Effector memory CD8-positive, alpha-beta T cell (primary cell): Measurements from ENCODE around the gene MXD1.

Source experiments
- ATAC-seq: fragments of 150-1000 bp; cut with Tn5 transposase; replicated peaks from 2 replicates; pipeline ENCODE4 v1.10.0; 2021; ENCODE audit warnings: mild to moderate bottlenecking, moderate library complexity
- DNase-seq, 3 experiments: peaks; one replicate each; pipeline ENCODE4 v3.0.0; 2021
- H3K27ac Mint-ChIP-seq, 2 donors: one replicate each; pipeline ENCODE4 v1.8.0; 2022; ENCODE audit warnings: mild to moderate bottlenecking in 2 of 2, mixed read lengths in 2 of 2, moderate library complexity in 2 of 2
- H3K27me3 Mint-ChIP-seq, 2 donors: one replicate each; pipeline ENCODE4 v1.8.0; 2022; ENCODE audit warnings: mixed read lengths in 2 of 2
- H3K36me3 Mint-ChIP-seq: one replicate; pipeline ENCODE4 v1.8.0; 2022; ENCODE audit warnings: mild to moderate bottlenecking, moderate library complexity, mixed read lengths; ENCODE audit not compliant: insufficient read depth
- H3K4me1 Mint-ChIP-seq, 2 donors: one replicate each; pipeline ENCODE4 v1.8.0; 2022; ENCODE audit warnings: low read depth in 2 of 2, mixed read lengths in 2 of 2
- H3K4me3 Mint-ChIP-seq, 2 donors: one replicate each; pipeline ENCODE4 v1.8.0; 2022; ENCODE audit warnings: mild to moderate bottlenecking in 2 of 2, mixed read lengths in 2 of 2, moderate library complexity in 2 of 2
- H3K9me3 Mint-ChIP-seq, 2 donors: one replicate each; pipeline ENCODE4 v1.8.0; 2022; ENCODE audit warnings: mixed read lengths in 2 of 2

MXD1 gene

GRCh38 chr2:69965756-69966445 lies 51.0 kb downstream of the MXD1 start:
- peak overlapping the region in 1 of 2 donors; percentile 42 for H3K27ac Mint-ChIP-seq
- DNase-seq: no peak

GRCh38 chr2:69966496-69966895 lies 51.6 kb downstream of the MXD1 start:
- Mint-ChIP-seq H3K4me1 (peaks cover 0 to 4% of the 10 kb centered on the region in 2 donors), H3K27ac (peak overlapping the region in 1 of 2 donors; percentile 42), H3K9me3 (no peaks in the 10 kb centered on the region)

More at GRCh38 chr2:69965756-69966445, 51.0 kb downstream of the MXD1 start:
- H3K4me1 Mint-ChIP-seq: peaks cover 0 to 4% of the 10 kb centered on the region in 2 donors
- no peaks in the 10 kb centered on the region for H3K27me3 Mint-ChIP-seq
- H3K4me3 Mint-ChIP-seq: no peak overlapping the region
- no peaks in the 10 kb centered on the region for H3K36me3 Mint-ChIP-seq
- H3K9me3 Mint-ChIP-seq: no peaks in the 10 kb centered on the region
- no peak for ATAC-seq

GRCh38 chr2:69968609-69969008 lies 53.7 kb downstream of the MXD1 start:
- H3K36me3 Mint-ChIP-seq: no peaks in the 10 kb centered on the region
- H3K9me3 Mint-ChIP-seq: no peaks in the 10 kb centered on the region
- H3K27me3 Mint-ChIP-seq: no peaks in the 10 kb centered on the region
- no peak overlapping the region for H3K4me3 Mint-ChIP-seq
- ATAC-seq: no peak
- H3K27ac Mint-ChIP-seq: no peak overlapping the region
- H3K4me1 Mint-ChIP-seq: peaks cover 0 to 4% of the 10 kb centered on the region in 2 donors
- DNase-seq: no peak

More at GRCh38 chr2:69966496-69966895, 51.6 kb downstream of the MXD1 start:
- ATAC-seq: no peak
- no peak for DNase-seq
- no peaks in the 10 kb centered on the region for H3K36me3 Mint-ChIP-seq
- H3K27me3 Mint-ChIP-seq: no peaks in the 10 kb centered on the region
- H3K4me3 Mint-ChIP-seq: no peak overlapping the region

- Mint-ChIP-seq H3K9me3 (no peaks in the 10 kb centered on the region), H3K27me3 (no peaks in the 10 kb centered on the region), H3K27ac (peak overlapping the region in 1 of 2 donors; percentile 33), H3K4me3 (no peak overlapping the region), H3K4me1 (peaks cover 0 to 4% of the 10 kb centered on the region in 2 donors), H3K36me3 (no peaks in the 10 kb centered on the region)
- DNase-seq (no peak), ATAC-seq (no peak)
Measured at GRCh38 chr2:69969126-69969983, 54.4 kb downstream of the MXD1 start.

GRCh38 chr2:69969991-69970390 lies 55.1 kb downstream of the MXD1 start:
- ATAC-seq (no peak), DNase-seq (no peak)
- Mint-ChIP-seq H3K4me1 (no peaks in the 10 kb centered on the region), H3K9me3 (no peaks in the 10 kb centered on the region), H3K36me3 (no peaks in the 10 kb centered on the region), H3K27me3 (no peaks in the 10 kb centered on the region), H3K27ac (peak overlapping the region in 1 of 2 donors; percentile 33), H3K4me3 (no peak overlapping the region)

GRCh38 chr2:69972822-69973221 lies 57.9 kb downstream of the MXD1 start:
- Mint-ChIP-seq H3K36me3 (no peaks in the 10 kb centered on the region), H3K27ac (no peak overlapping the region), H3K4me3 (no peak overlapping the region)

GRCh38 chr2:69973335-69973735 lies 58.4 kb downstream of the MXD1 start:
- Mint-ChIP-seq H3K4me3 (no peak overlapping the region), H3K36me3 (no peaks in the 10 kb centered on the region), H3K27ac (no peak overlapping the region), H3K27me3 (no peaks in the 10 kb centered on the region), H3K9me3 (no peaks in the 10 kb centered on the region), H3K4me1 (peaks cover 0 to 2% of the 10 kb centered on the region in 2 donors)
- ATAC-seq (no peak), DNase-seq (no peak)

More at GRCh38 chr2:69972822-69973221, 57.9 kb downstream of the MXD1 start:
- Mint-ChIP-seq H3K9me3 (no peaks in the 10 kb centered on the region), H3K27me3 (no peaks in the 10 kb centered on the region), H3K4me1 (peaks cover 0 to 2% of the 10 kb centered on the region in 2 donors)
- ATAC-seq: no peak
- no peak for DNase-seq

- Mint-ChIP-seq H3K36me3 (peaks cover 3% of the 10 kb centered on the region), H3K4me3 (no peak overlapping the region), H3K27ac (no peak overlapping the region), H3K27me3 (no peaks in the 10 kb centered on the region), H3K4me1 (peaks cover 0 to 2% of the 10 kb centered on the region in 2 donors), H3K9me3 (no peaks in the 10 kb centered on the region)
- no peak for DNase-seq
- ATAC-seq: no peak
Measured at GRCh38 chr2:69975136-69975852, 60.4 kb downstream of the MXD1 start.

- H3K4me3 Mint-ChIP-seq: no peak overlapping the region
Measured at GRCh38 chr2:69975853-69976462, 61.0 kb downstream of the MXD1 start.

GRCh38 chr2:69977186-69977585 lies 62.3 kb downstream of the MXD1 start:
- H3K27ac Mint-ChIP-seq: no peak overlapping the region
- ATAC-seq (no peak), DNase-seq (no peak)
- H3K4me1 Mint-ChIP-seq: peaks cover 0 to 2% of the 10 kb centered on the region in 2 donors
- H3K9me3 Mint-ChIP-seq: no peaks in the 10 kb centered on the region
- H3K27me3 Mint-ChIP-seq: no peaks in the 10 kb centered on the region
- H3K4me3 Mint-ChIP-seq: no peak overlapping the region
- H3K36me3 Mint-ChIP-seq: peaks cover 3% of the 10 kb centered on the region

More at GRCh38 chr2:69975853-69976462, 61.0 kb downstream of the MXD1 start:
- ATAC-seq (no peak), DNase-seq (no peak)
- no peaks in the 10 kb centered on the region for H3K9me3 Mint-ChIP-seq
- peaks cover 3% of the 10 kb centered on the region for H3K36me3 Mint-ChIP-seq
- peaks cover 0 to 2% of the 10 kb centered on the region in 2 donors for H3K4me1 Mint-ChIP-seq
- no peak overlapping the region for H3K27ac Mint-ChIP-seq
- H3K27me3 Mint-ChIP-seq: no peaks in the 10 kb centered on the region

- H3K36me3 Mint-ChIP-seq: peaks cover 3% of the 10 kb centered on the region
- peaks cover 0 to 2% of the 10 kb centered on the region in 2 donors for H3K4me1 Mint-ChIP-seq
- H3K9me3 Mint-ChIP-seq: no peaks in the 10 kb centered on the region
- no peak overlapping the region for H3K4me3 Mint-ChIP-seq
- ATAC-seq (no peak), DNase-seq (no peak)
- no peaks in the 10 kb centered on the region for H3K27me3 Mint-ChIP-seq
- H3K27ac Mint-ChIP-seq: no peak overlapping the region
Measured at GRCh38 chr2:69977906-69978482, 63.1 kb downstream of the MXD1 start.

GRCh38 chr2:69979902-69980807 lies 65.2 kb downstream of the MXD1 start:
- no peaks in the 10 kb centered on the region for H3K9me3 Mint-ChIP-seq
- peaks cover 0 to 2% of the 10 kb centered on the region in 2 donors for H3K4me1 Mint-ChIP-seq
- no peaks in the 10 kb centered on the region for H3K27me3 Mint-ChIP-seq
- no peak overlapping the region for H3K4me3 Mint-ChIP-seq
- ATAC-seq (no peak), DNase-seq (no peak)
- H3K36me3 Mint-ChIP-seq: peaks cover 3% of the 10 kb centered on the region
- H3K27ac Mint-ChIP-seq: peak overlapping the region in 1 of 2 donors; percentile 70
